HG02870 (cell line): Measurements from ENCODE around the gene JAKMIP3.

Experiments used
- ATAC-seq: cut with Tn5 transposase; IDR thresholded peaks from one replicate; pipeline ENCODE4 v1.9.1; 2021; ENCODE audit warnings: mild to moderate bottlenecking, moderate library complexity; ENCODE audit not compliant: unreplicated experiment

Gene JAKMIP3

GRCh38 chr10:132109341-132110110 is 43.8 kb downstream of the JAKMIP3 start:
- no peak for ATAC-seq

- ATAC-seq, result no peak
These were observed 44.4 kb downstream of the JAKMIP3 start for GRCh38 chr10:132110111-132110521.

GRCh38 chr10:132110713-132111112 is 45.0 kb downstream of the JAKMIP3 start:
- ATAC-seq, result no peak

GRCh38 chr10:132111121-132111731 is 45.5 kb downstream of the JAKMIP3 start:
- no peak for ATAC-seq

GRCh38 chr10:132111871-132112341 is 46.2 kb downstream of the JAKMIP3 start:
- no peak for ATAC-seq

GRCh38 chr10:132112611-132113010 is 46.9 kb downstream of the JAKMIP3 start:
- no peak for ATAC-seq

- ATAC-seq, result no peak
These were observed 47.5 kb downstream of the JAKMIP3 start for GRCh38 chr10:132113206-132113605.

GRCh38 chr10:132113766-132114365 is 48.1 kb downstream of the JAKMIP3 start:
- ATAC-seq, result no peak

- ATAC-seq, result no peak
These were observed 49.3 kb downstream of the JAKMIP3 start for GRCh38 chr10:132114953-132115520.
